ENCODE results near the gene GGCT.

- TF ChIP-seq ARNTL (CRISPR knock-in tag; IDR thresholded peaks at IDR 0.05; ENCODE audit: borderline replicate concordance, low read depth) (no peak), TOX (CRISPR knock-in tag; IDR thresholded peaks at IDR 0.05; ENCODE audit: borderline replicate concordance) (no peak), TCF4 (CRISPR knock-in tag; IDR thresholded peaks at IDR 0.05; ENCODE audit: borderline replicate concordance) (no peak)
These were observed 28.0 kb downstream of the GGCT start for GRCh38 chr7:30476459-30477145.

Data from SK-N-SH treated with all-trans-retinoic acid at 6 μM for 48 hours (cell line).